Measurements from ENCODE around the gene STOML1.
A peak's percentile ranks its signal among the peaks of the same experiment; 100 is the strongest.

Gene STOML1

GRCh38 chr15:74013374-74013894 is 21.3 kb upstream of the STOML1 start:
- DNase-seq (ENCODE audit: low read depth) = no peak

GRCh38 chr15:74011610-74012009 is 19.5 kb upstream of the STOML1 start:
- DNase-seq (ENCODE audit: low read depth) = no peak

- DNase-seq (ENCODE audit: low read depth) = no peak
These were observed 18.9 kb upstream of the STOML1 start for GRCh38 chr15:74010929-74011540.

GRCh38 chr15:74008901-74009300 is 16.8 kb upstream of the STOML1 start:
- no peak for DNase-seq (ENCODE audit: low read depth)

- DNase-seq (ENCODE audit: low read depth) = no peak
These were observed 15.8 kb upstream of the STOML1 start for GRCh38 chr15:74007820-74008371.

- no peak for DNase-seq (ENCODE audit: low read depth)
These were observed 14.9 kb upstream of the STOML1 start for GRCh38 chr15:74006774-74007639.

GRCh38 chr15:73997986-73998385 is 5.9 kb upstream of the STOML1 start:
- DNase-seq (ENCODE audit: low read depth) = no peak

- no peak for DNase-seq (ENCODE audit: low read depth)
These were observed 4.8 kb upstream of the STOML1 start for GRCh38 chr15:73996939-73997338.

GRCh38 chr15:73996267-73996666 is 4.2 kb upstream of the STOML1 start:
- DNase-seq (ENCODE audit: low read depth) = no peak

GRCh38 chr15:73994912-73995622 is 3.0 kb upstream of the STOML1 start:
- no peak for DNase-seq (ENCODE audit: low read depth)

- DNase-seq (ENCODE audit: low read depth) = peak; percentile 56
These were observed 2.4 kb upstream of the STOML1 start, which contains the start of gene PML for GRCh38 chr15:73994413-73994883. Gene PML, plus strand, starts transcription at chr15:73994716. Its CDS starts 97 bp downstream, at chr15:73994813.

- no peak for DNase-seq (ENCODE audit: low read depth)
These were observed 1.3 kb upstream of the STOML1 start for GRCh38 chr15:73993211-73993994.

- DNase-seq (ENCODE audit: low read depth) = no peak
These were observed 451 bp upstream of the STOML1 start for GRCh38 chr15:73992594-73992898.

GRCh38 chr15:73991260-73991659 is 835 bp downstream of the STOML1 start:
- DNase-seq (ENCODE audit: low read depth) = no peak

- no peak for DNase-seq (ENCODE audit: low read depth)
These were observed 1.7 kb downstream of the STOML1 start for GRCh38 chr15:73990250-73991005.

- no peak for DNase-seq (ENCODE audit: low read depth)
These were observed 2.9 kb downstream of the STOML1 start for GRCh38 chr15:73989001-73989798.

GRCh38 chr15:73988445-73988969 is 3.6 kb downstream of the STOML1 start:
- DNase-seq (ENCODE audit: low read depth) = no peak

GRCh38 chr15:73987681-73988444 is 4.2 kb downstream of the STOML1 start:
- DNase-seq (ENCODE audit: low read depth) = no peak

- no peak for DNase-seq (ENCODE audit: low read depth)
These were observed 4.8 kb downstream of the STOML1 start for GRCh38 chr15:73987250-73987649.

All from stimulated activated CD8-positive, alpha-beta memory T cell treated with anti-CD3 and anti-CD28 coated beads, Interleukin-15, amount 100 ng/mL, for 24 hours (primary cell).